ENCODE results near the gene HECTD4.

The HECTD4 gene

GRCh38 chr12:112184056-112184887 is 198.0 kb downstream of the HECTD4 start:
- no peak overlapping the region for H3K4me3 ChIP-seq (replicated peaks in 1 of 2; ENCODE audit: low read depth in 2 of 2, low read length in 2 of 2)
- no peak for TF ChIP-seq CTCF (IDR thresholded peaks at IDR 0.05; ENCODE audit: low read depth, low read length)
- DNase-seq (ENCODE audit: low read depth in 2 of 2): no peak

GRCh38 chr12:112183141-112184021 is 198.8 kb downstream of the HECTD4 start:
- DNase-seq (ENCODE audit: low read depth in 2 of 2): peak; percentile 52 to 55
- no peak overlapping the region for H3K4me3 ChIP-seq (replicated peaks in 1 of 2; ENCODE audit: low read depth in 2 of 2, low read length in 2 of 2)
- TF ChIP-seq CTCF (IDR thresholded peaks at IDR 0.05; ENCODE audit: low read depth, low read length): no peak

- TF ChIP-seq CTCF (IDR thresholded peaks at IDR 0.05; ENCODE audit: low read depth, low read length): no peak
- H3K4me3 ChIP-seq (replicated peaks in 1 of 2; ENCODE audit: low read depth in 2 of 2, low read length in 2 of 2): no peak overlapping the region
- DNase-seq (ENCODE audit: low read depth in 2 of 2): peak in 1 of 2 donors; percentile 62
These were observed 199.7 kb downstream of the HECTD4 start for GRCh38 chr12:112182499-112182898.

- no peak for TF ChIP-seq CTCF (IDR thresholded peaks at IDR 0.05; ENCODE audit: low read depth, low read length)
- DNase-seq (ENCODE audit: low read depth in 2 of 2): no peak
- H3K4me3 ChIP-seq (replicated peaks in 1 of 2; ENCODE audit: low read depth in 2 of 2, low read length in 2 of 2): no peak overlapping the region
These were observed 201.8 kb downstream of the HECTD4 start for GRCh38 chr12:112180422-112180821.

- no peak for TF ChIP-seq CTCF (IDR thresholded peaks at IDR 0.05; ENCODE audit: low read depth, low read length)
- no peak overlapping the region for H3K4me3 ChIP-seq (replicated peaks in 1 of 2; ENCODE audit: low read depth in 2 of 2, low read length in 2 of 2)
- no peak for DNase-seq (ENCODE audit: low read depth in 2 of 2)
These were observed 202.3 kb downstream of the HECTD4 start for GRCh38 chr12:112179916-112180315.

- no peak for DNase-seq (ENCODE audit: low read depth in 2 of 2)
- TF ChIP-seq CTCF (IDR thresholded peaks at IDR 0.05; ENCODE audit: low read depth, low read length): no peak
These were observed 202.9 kb downstream of the HECTD4 start for GRCh38 chr12:112179341-112179740.

More at GRCh38 chr12:112179341-112179740, 202.9 kb downstream of the HECTD4 start:
- H3K4me3 ChIP-seq (replicated peaks in 1 of 2; ENCODE audit: low read depth in 2 of 2, low read length in 2 of 2): no peak overlapping the region
